ENCODE data around the gene UTP15. TPM values are rescaled to one million over a fixed set of nuclear protein-coding genes. Genes with fewer than 3 reads are reported as not detected.

The UTP15 gene
- total RNA-seq, 1 donor from 2014 or later: 20.9 TPM

GRCh38 chr5:73620334-73620687 is 54.8 kb downstream of the UTP15 start:
- Histone ChIP-seq H3K27ac (no peak overlapping the region), H3K9me3 (no peaks in the 10 kb centered on the region), H3K4me3 (no peak overlapping the region), H3K27me3 (no peaks in the 10 kb centered on the region), H3K36me3 (no peaks in the 10 kb centered on the region), H3K4me1 (peaks cover 4% of the 10 kb centered on the region)
- no peak for DNase-seq (ENCODE audit: extremely low spot score in 2 of 2)
- intact Hi-C loops (cut with DNase I): no loop called here
- TF ChIP-seq POLR2AphosphoS5 (IDR thresholded peaks at IDR 0.05; ENCODE audit: insufficient read depth in 1 of 2, low read depth in 1 of 2) (no peak), CTCF (IDR thresholded peaks at IDR 0.05) (no peak), POLR2A (IDR thresholded peaks at IDR 0.05) (no peak)

GRCh38 chr5:73623060-73623459 is 57.5 kb downstream of the UTP15 start:
- Histone ChIP-seq H3K9me3 (no peaks in the 10 kb centered on the region), H3K27ac (no peak overlapping the region), H3K4me1 (peaks cover 7% of the 10 kb centered on the region), H3K36me3 (no peaks in the 10 kb centered on the region), H3K4me3 (no peak overlapping the region), H3K27me3 (no peaks in the 10 kb centered on the region)
- no peak for DNase-seq (ENCODE audit: extremely low spot score in 2 of 2)
- TF ChIP-seq CTCF (IDR thresholded peaks at IDR 0.05): no peak
- no peak for TF ChIP-seq POLR2A (IDR thresholded peaks at IDR 0.05)
- no peak for TF ChIP-seq POLR2AphosphoS5 (IDR thresholded peaks at IDR 0.05; ENCODE audit: insufficient read depth in 1 of 2, low read depth in 1 of 2)
- intact Hi-C loops (cut with DNase I): no loop called here

GRCh38 chr5:73623901-73624404 is 58.4 kb downstream of the UTP15 start:
- Histone ChIP-seq H3K4me3 (no peak overlapping the region), H3K4me1 (peaks cover 7% of the 10 kb centered on the region), H3K27ac (no peak overlapping the region), H3K36me3 (no peaks in the 10 kb centered on the region), H3K27me3 (no peaks in the 10 kb centered on the region), H3K9me3 (no peaks in the 10 kb centered on the region)
- no peak for DNase-seq (ENCODE audit: extremely low spot score in 2 of 2)
- no peak for TF ChIP-seq CTCF (IDR thresholded peaks at IDR 0.05)
- TF ChIP-seq POLR2AphosphoS5 (IDR thresholded peaks at IDR 0.05; ENCODE audit: insufficient read depth in 1 of 2, low read depth in 1 of 2): no peak
- no peak for TF ChIP-seq POLR2A (IDR thresholded peaks at IDR 0.05)
- intact Hi-C loops (cut with DNase I): no loop called here

GRCh38 chr5:73624888-73625287 is 59.3 kb downstream of the UTP15 start:
- H3K4me1 ChIP-seq: peaks cover 7% of the 10 kb centered on the region
- DNase-seq (ENCODE audit: extremely low spot score in 2 of 2): no peak
- no peaks in the 10 kb centered on the region for H3K9me3 ChIP-seq
- intact Hi-C loops (cut with DNase I): no loop called here
- no peaks in the 10 kb centered on the region for H3K27me3 ChIP-seq
- H3K36me3 ChIP-seq: no peaks in the 10 kb centered on the region
- no peak overlapping the region for H3K4me3 ChIP-seq
- TF ChIP-seq CTCF (IDR thresholded peaks at IDR 0.05) (no peak), POLR2A (IDR thresholded peaks at IDR 0.05) (no peak), POLR2AphosphoS5 (IDR thresholded peaks at IDR 0.05; ENCODE audit: insufficient read depth in 1 of 2, low read depth in 1 of 2) (no peak)
- H3K27ac ChIP-seq: peak overlapping the region; percentile 47

GRCh38 chr5:73625372-73625943 is 59.9 kb downstream of the UTP15 start:
- no peaks in the 10 kb centered on the region for H3K9me3 ChIP-seq
- intact Hi-C loops (cut with DNase I): no loop called here
- H3K27me3 ChIP-seq: no peaks in the 10 kb centered on the region
- H3K4me3 ChIP-seq: peak overlapping the region; percentile 63 to 74
- peaks cover 7% of the 10 kb centered on the region for H3K4me1 ChIP-seq
- DNase-seq (ENCODE audit: extremely low spot score in 2 of 2): no peak
- no peak for TF ChIP-seq POLR2AphosphoS5 (IDR thresholded peaks at IDR 0.05; ENCODE audit: insufficient read depth in 1 of 2, low read depth in 1 of 2)
- TF ChIP-seq CTCF (IDR thresholded peaks at IDR 0.05): no peak
- no peak for TF ChIP-seq POLR2A (IDR thresholded peaks at IDR 0.05)
- H3K36me3 ChIP-seq: no peaks in the 10 kb centered on the region
- H3K27ac ChIP-seq: peak overlapping the region; percentile 47
